BJ (cell line): ENCODE measurements around the gene CELA2A. TPM values are rescaled to one million over a fixed set of nuclear protein-coding genes. Genes with fewer than 3 reads are reported as not detected.

Experiments
- CTCF ChIA-PET: fragments of 350-600 bp; formaldehyde crosslinking; extraction: SDS; loops from one replicate; lab custom pipeline; 2021; ENCODE audit warnings: antibody characterized with exemption, inconsistent platforms; lab: Yijun Ruan, JAX
- POLR2A ChIA-PET: fragments of 300-600 bp; sonication (Branson Sonifier 250); formaldehyde crosslinking; extraction: SDS; loops from one replicate; lab custom pipeline; 2021; ENCODE audit warnings: antibody characterized with exemption; lab: Charles Lee
- DNase-seq: peaks from one replicate; pipeline ENCODE4 v3.0.0-alpha.2; 2011; ENCODE audit warnings: low read depth
- H3K27me3 ChIP-seq: 2 replicates; pipeline ENCODE4 v1.6.0; 2011; ENCODE audit warnings: low read length; ENCODE audit not compliant: control insufficient read depth, insufficient read depth
- H3K36me3 ChIP-seq: 2 replicates; pipeline ENCODE4 v1.5.1; 2011; ENCODE audit warnings: low read length; ENCODE audit not compliant: control insufficient read depth, insufficient read depth
- H3K4me3 ChIP-seq: 2 replicates; pipeline ENCODE4 v1.5.1; 2011; ENCODE audit warnings: low read depth, mild to moderate bottlenecking, control low read depth, low read length
- CTCF ChIP-seq: IDR thresholded peaks from 2 replicates; pipeline ENCODE4 v1.5.1; 2011; ENCODE audit warnings: low read depth, mild to moderate bottlenecking, control low read depth, inconsistent platforms, low read length, moderate library complexity; ENCODE audit not compliant: insufficient read depth
- polyA plus RNA-seq: library from polyadenylated mRNA; depleted of rRNA; stranded (reverse); fragments of >200 nt; gene quantifications from 2 replicates; pipeline ENCODE4 v1.2.3, GENCODE V29; 2011

The CELA2A gene
- polyA plus RNA-seq, 1 experiment = not detected

- Histone ChIP-seq H3K36me3 (no peaks in the 10 kb centered on the region; the same call in 1 of the 2 replicates), H3K4me3 (peak overlapping the region; percentile 71), H3K27me3 (no peaks in the 10 kb centered on the region)
- DNase-seq = no peak
- ChIA-PET POLR2A (no interaction called here), CTCF (interaction anchor here (1.3 kb wide), 1 partner anchor 20 kb away, joined by 5 read pairs; no protein-coding TSS in a partner anchor)
- no peak for TF ChIP-seq CTCF
Observed at GRCh38 chr1:15410223-15410883, 46.2 kb upstream of the CELA2A start.

DNA sequence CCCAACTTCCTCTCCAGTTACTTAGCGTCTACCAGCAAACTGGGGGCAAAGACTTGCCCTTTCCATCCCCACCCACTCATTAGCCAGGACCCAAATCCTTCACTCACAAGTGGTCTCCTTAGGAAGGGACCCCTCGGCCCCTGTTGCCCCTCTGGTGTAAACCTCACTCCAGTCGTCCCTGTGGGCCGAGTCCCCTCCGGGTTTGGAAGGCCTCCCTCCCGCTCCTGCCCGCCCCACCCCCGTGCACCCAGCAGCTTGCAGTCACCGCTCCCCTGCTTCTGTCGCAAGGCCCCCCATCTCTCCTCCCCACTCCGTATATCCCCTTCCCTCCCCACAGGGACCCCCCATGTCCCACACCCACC is 45.7 kb upstream of the CELA2A start:
- H3K36me3 ChIP-seq = no peaks in the 10 kb centered on the region; the same call in 1 of the 2 replicates
- no peak for DNase-seq
- H3K27me3 ChIP-seq = no peaks in the 10 kb centered on the region
- no peak for TF ChIP-seq CTCF
- POLR2A ChIA-PET = no interaction called here
- peak overlapping the region; percentile 71 for H3K4me3 ChIP-seq
- CTCF ChIA-PET = interaction anchor here (1.3 to 2.2 kb wide), 2 partner anchors 20 to 88 kb away, joined by 5 to 7 read pairs; no protein-coding TSS in a partner anchor

- Histone ChIP-seq H3K4me3 (no peak overlapping the region), H3K36me3 (no peaks in the 10 kb centered on the region; the same call in 1 of the 2 replicates), H3K27me3 (no peaks in the 10 kb centered on the region)
- CTCF ChIA-PET = interaction anchor here (0.6 to 2.2 kb wide), 3 partner anchors 19 to 107 kb away, joined by 3 to 7 read pairs (median 3); no protein-coding TSS in a partner anchor
- TF ChIP-seq CTCF = no peak
- POLR2A ChIA-PET = no interaction called here
- no peak for DNase-seq
Observed at GRCh38 chr1:15411593-15412137, 44.9 kb upstream of the CELA2A start.

DNA sequence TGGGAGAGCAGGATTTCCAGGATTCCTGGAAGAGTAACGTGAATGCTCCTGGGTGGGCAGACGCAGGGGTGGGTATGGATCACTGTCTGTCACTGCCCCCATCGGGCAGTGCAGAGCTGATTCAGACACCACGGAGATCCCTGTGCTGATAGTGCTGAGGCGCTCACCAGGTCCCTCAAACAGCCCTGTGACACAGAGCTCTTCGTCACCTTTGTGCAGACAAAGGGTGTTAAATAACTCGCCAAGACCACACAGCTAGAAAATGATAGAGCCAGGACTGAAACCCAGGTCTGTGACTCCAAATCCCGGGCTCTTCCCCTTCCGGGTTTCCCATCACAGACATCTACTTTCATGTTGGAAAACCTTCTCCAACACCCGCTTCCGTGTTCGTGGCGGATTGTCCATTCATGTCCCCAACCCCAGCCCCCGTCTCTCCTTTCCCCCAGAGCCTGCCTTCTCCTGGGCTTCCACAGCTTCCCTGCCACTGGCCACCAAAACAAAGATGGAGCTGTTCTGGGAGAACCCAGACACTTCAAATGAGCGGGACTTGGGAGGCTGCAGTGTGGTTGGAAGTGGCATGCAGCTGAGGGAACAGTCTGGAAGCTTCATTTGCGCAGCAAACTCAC is 44.2 kb upstream of the CELA2A start:
- POLR2A ChIA-PET = no interaction called here
- no peaks in the 10 kb centered on the region for H3K27me3 ChIP-seq
- DNase-seq = no peak
- CTCF ChIA-PET = interaction anchor here (0.7 to 2.2 kb wide), 3 partner anchors 18 to 96 kb away, joined by 3 to 7 read pairs (median 3); no protein-coding TSS in a partner anchor
- H3K4me3 ChIP-seq = no peak overlapping the region
- H3K36me3 ChIP-seq = no peaks in the 10 kb centered on the region; the same call in 1 of the 2 replicates
- no peak for TF ChIP-seq CTCF

- Histone ChIP-seq H3K27me3 (no peaks in the 10 kb centered on the region), H3K36me3 (no peaks in the 10 kb centered on the region; the same call in 1 of the 2 replicates), H3K4me3 (no peak overlapping the region)
- no peak for DNase-seq
- ChIA-PET CTCF (interaction anchor here (0.7 to 2.2 kb wide), 2 partner anchors 90 to 97 kb away, joined by 3 to 7 read pairs; no protein-coding TSS in a partner anchor), POLR2A (no interaction called here)
- no peak for TF ChIP-seq CTCF
Observed at GRCh38 chr1:15412843-15413242, 43.7 kb upstream of the CELA2A start.
